K562 (cell line): ENCODE measurements around the gene PPIL1. TPM values are rescaled to one million over a fixed set of nuclear protein-coding genes. Genes with fewer than 3 reads are reported as not detected.

Source experiments
- ATAC-seq: fragments of 200-7000 bp; cut with Tn5 transposase; 3 replicates; pipeline ENCODE4 v1.9.1; 2020; ENCODE audit warnings: moderate library complexity
- BruUV-seq: library from RNA; stranded (reverse); fragments of 400-500 nt; replicated peaks from 2 replicates; lab custom pipeline; 2021; lab: Mats Ljungman, UMichigan
- CTCF ChIA-PET: fragments of 300-600 bp; formaldehyde crosslinking; extraction: SDS; loops from one replicate; lab custom pipeline; 2021; ENCODE audit warnings: low intra/inter-chr PET ratio; lab: Yijun Ruan, JAX
- POLR2A ChIA-PET: fragments of 300-600, 350-650 bp; sonication (Branson Sonifier 250); formaldehyde crosslinking; extraction: SDS; loops from one replicate; lab custom pipeline; 2021; ENCODE audit warnings: antibody characterized with exemption, inconsistent platforms; lab: Yijun Ruan, JAX
- DNase-seq, 4 experiments: peaks; one replicate each; pipeline versions ENCODE4 v3.0.0 to v3.0.0-alpha.2; 2011 to 2018; ENCODE audit warnings: low spot score in 3 of 4, mixed read lengths in 3 of 4; ENCODE audit errors: extremely low read depth in 1 of 4
- FAIRE-seq: peaks from 2 replicates; lab custom pipeline; 2011; peaks lifted over from hg19 to GRCh38; lab: Jason Lieb, UNC
- H2AFZ ChIP-seq: 2 replicates; pipeline ENCODE4 v1.6.0; 2011; ENCODE audit warnings: low read depth, low read length, control low read depth, inconsistent platforms
- H3K27ac ChIP-seq: fragments of 200-600 bp; 3 replicates; pipeline ENCODE4 v1.8.0; 2011; ENCODE audit warnings: low read depth, mild to moderate bottlenecking, control low read depth, inconsistent platforms, low read length, moderate library complexity, mixed read lengths; ENCODE audit errors: extremely low read depth
- H3K27me3 ChIP-seq, 2 experiments: fragments of 300-600 bp in 1 of 2; 2 replicates in 1 of 2; 3 replicates in 1 of 2; pipeline versions ENCODE4 v1.6.0 to v1.8.0; 2011; ENCODE audit warnings: inconsistent platforms in 2 of 2, low read length in 2 of 2, mild to moderate bottlenecking in 1 of 2, mixed read lengths in 1 of 2, moderate library complexity in 1 of 2; ENCODE audit not compliant: control insufficient read depth in 2 of 2, insufficient read depth in 2 of 2
- H3K36me3 ChIP-seq: fragments of 300-600 bp; 3 replicates; pipeline ENCODE4 v1.8.0; 2011; ENCODE audit warnings: mild to moderate bottlenecking, low read length, inconsistent platforms; ENCODE audit not compliant: control insufficient read depth, insufficient read depth
- H3K4me1 ChIP-seq, 2 experiments: fragments of 200-600 bp in 1 of 2; replicated peaks in 1 of 2; 2 replicates in 1 of 2; 3 replicates in 1 of 2; pipeline versions ENCODE4 v1.5.1 to v1.8.0; 2011; ENCODE audit warnings: inconsistent platforms in 2 of 2, low read length in 2 of 2, mild to moderate bottlenecking in 1 of 2, mixed read lengths in 1 of 2, moderate library complexity in 1 of 2; ENCODE audit not compliant: control insufficient read depth in 2 of 2, insufficient read depth in 2 of 2
- H3K4me2 ChIP-seq: 2 replicates; pipeline ENCODE4 v1.6.1; 2011; ENCODE audit warnings: low read length, control low read depth, inconsistent platforms, mixed read lengths; ENCODE audit not compliant: insufficient read depth
- H3K4me3 ChIP-seq: fragments of 200-600 bp; sonication (generic), shearing (Covaris generic); 2 replicates; pipeline ENCODE4 v1.5.1; 2016; ENCODE audit warnings: control low read depth, inconsistent platforms
- H3K79me2 ChIP-seq: fragments of 200-600 bp; 3 replicates; pipeline ENCODE4 v1.8.0; 2011; ENCODE audit warnings: low read length, inconsistent platforms; ENCODE audit not compliant: control insufficient read depth, insufficient read depth
- H3K9ac ChIP-seq, 2 experiments: 2 replicates each; pipeline versions ENCODE4 v1.6.0 to v1.6.1; 2011; ENCODE audit warnings: low read depth in 2 of 2, low read length in 2 of 2, control low read depth in 1 of 2, inconsistent platforms in 1 of 2, mild to moderate bottlenecking in 1 of 2, mixed read lengths in 1 of 2; ENCODE audit not compliant: insufficient read depth in 1 of 2
- H3K9me1 ChIP-seq: one replicate; pipeline ENCODE4 v1.6.0; 2011; ENCODE audit warnings: inconsistent platforms, mild to moderate bottlenecking, low read length, moderate library complexity; ENCODE audit not compliant: control insufficient read depth, insufficient read depth
- H3K9me3 ChIP-seq: replicated peaks from 2 replicates; pipeline ENCODE4 v1.5.1; 2011; ENCODE audit warnings: low read depth, low read length, inconsistent platforms; ENCODE audit not compliant: control insufficient read depth, insufficient read depth
- H4K20me1 ChIP-seq: replicated peaks from 2 replicates; pipeline ENCODE4 v1.6.1; 2011; ENCODE audit warnings: low read length, inconsistent platforms, mixed read lengths; ENCODE audit not compliant: control insufficient read depth, insufficient read depth
- GATAD2B ChIP-seq: fragments of 450-650 bp; IDR thresholded peaks from 2 replicates; pipeline ENCODE4 v1.6.1; 2017; ENCODE audit warnings: mild to moderate bottlenecking, borderline replicate concordance
- SMAD3 ChIP-seq: fragments of 450-650 bp; formaldehyde crosslinking; conservative IDR thresholded peaks from 2 replicates; pipeline ENCODE4 v1.4.0; 2020; ENCODE audit warnings: mild to moderate bottlenecking
- TEAD4 ChIP-seq, 2 experiments: sonication (generic) in 1 of 2; formaldehyde crosslinking in 1 of 2; IDR thresholded peaks; 2 replicates each; pipeline versions ENCODE4 v1.6.1 to v1.8.0; 2012 to 2022; ENCODE audit warnings: borderline replicate concordance in 1 of 2, inconsistent platforms in 1 of 2, low read length in 1 of 2, mild to moderate bottlenecking in 1 of 2, missing genetic modification reagents in 1 of 2
- WGBS: fragments of 100-300 bp; shearing (Covaris generic); methylation state at CpG from one replicate; pipeline ENCODE4 v1.1.6; 2016; ENCODE audit warnings: low coverage, mixed read lengths; ENCODE audit not compliant: insufficient coverage; ENCODE audit errors: missing lambda C conversion rate; 5-methylcytosine and 5-hydroxymethylcytosine counted together
- in situ Hi-C: fragments of 300-500 bp; cut with MboI; formaldehyde crosslinking; loops from 4 replicates; pipeline ENCODE4 v1.15.0; 2018; ENCODE audit warnings: inconsistent platforms, mixed read lengths
- intact Hi-C: fragments of 100-400 bp; cut with micrococcal nuclease; formaldehyde crosslinking; loops from 2 replicates; pipeline ENCODE4 v1.14.2; 2022
- polyA plus RNA-seq, 8 experiments: library from polyadenylated mRNA; depleted of rRNA in 4 of 8; stranded (reverse) in 5 of 8; unstranded in 3 of 8; fragments of >200 nt; fragmentation: Nextera tagmentation in 2 of 8; fragmentation: Illumina TruSeq in 1 of 8; extraction: Ambion mirVana in 2 of 8; extraction: Trizol in 1 of 8; gene quantifications; 2 replicates each; pipeline versions ENCODE4 v1.2.1 to v1.2.3, GENCODE V29; 2011 to 2014; ENCODE audit warnings: inconsistent platforms in 1 of 8, missing spikeins in 1 of 8
- total RNA-seq, 7 experiments: library from RNA; depleted of rRNA in 6 of 7; stranded (reverse); fragments of >200 nt in 6 of 7; fragmentation: Illumina TruSeq in 2 of 7; extraction: Trizol in 2 of 7; gene quantifications; 2 replicates each; pipeline versions ENCODE4 v1.2.1 to v1.2.3, GENCODE V29; 2011 to 2021; ENCODE audit warnings: low replicate concordance in 1 of 7
- TF ChIP-seq, protein P1 (sequence below): fragments of 450-650 bp; IDR thresholded peaks from 2 replicates; pipeline ENCODE4 v1.6.1; 2018; ENCODE audit warnings: mild to moderate bottlenecking, low read depth; ENCODE audit not compliant: partially characterized antibody
- TF ChIP-seq, protein P2 (sequence below): IDR thresholded peaks from 2 replicates; pipeline ENCODE4 v1.6.1; 2011; ENCODE audit warnings: borderline replicate concordance, low read depth, mild to moderate bottlenecking, moderate library complexity, low read length; ENCODE audit not compliant: insufficient read depth, poor library complexity, severe bottlenecking
- TF ChIP-seq, protein P3 (sequence below), 3 experiments: IDR thresholded peaks in 2 of 3; conservative IDR thresholded peaks in 1 of 3; 2 replicates each; pipeline ENCODE4 v1.5.1; 2011 to 2012; ENCODE audit warnings: low read length in 3 of 3, mild to moderate bottlenecking in 3 of 3, control low read depth in 2 of 3, improper control_type of control experiment in 1 of 3, inconsistent platforms in 1 of 3, low read depth in 1 of 3, mixed read lengths in 1 of 3, moderate library complexity in 1 of 3; ENCODE audit not compliant: insufficient read depth in 2 of 3
- TF ChIP-seq, protein P4 (sequence below), 2 experiments: fragments of 450-650 bp in 1 of 2; sonication (generic) in 1 of 2; formaldehyde crosslinking; conservative IDR thresholded peaks; 2 replicates each; pipeline versions ENCODE4 v1.4.0 to v1.8.1; 2020 to 2022; ENCODE audit warnings: mild to moderate bottlenecking in 1 of 2, missing genetic modification reagents in 1 of 2
- TF ChIP-seq, protein P5 (sequence below): sonication (generic); formaldehyde crosslinking; IDR thresholded peaks from 2 replicates; pipeline ENCODE4 v1.8.1; 2023; ENCODE audit warnings: mild to moderate bottlenecking, missing genetic modification reagents
- TF ChIP-seq, protein P6 (sequence below): fragments of 450-650 bp; conservative IDR thresholded peaks from 2 replicates; pipeline ENCODE4 v1.6.1; 2016; ENCODE audit warnings: missing genetic modification characterization, low read depth, mild to moderate bottlenecking, control low read depth, missing compliant biosample characterization

The PPIL1 gene
- total and polyA plus RNA-seq, 9 of the 15 experiments (the other 6 are each of a cell fraction or from before 2014, with no cell fraction given) = 65.8 to 205 (median 130) TPM

DNA sequence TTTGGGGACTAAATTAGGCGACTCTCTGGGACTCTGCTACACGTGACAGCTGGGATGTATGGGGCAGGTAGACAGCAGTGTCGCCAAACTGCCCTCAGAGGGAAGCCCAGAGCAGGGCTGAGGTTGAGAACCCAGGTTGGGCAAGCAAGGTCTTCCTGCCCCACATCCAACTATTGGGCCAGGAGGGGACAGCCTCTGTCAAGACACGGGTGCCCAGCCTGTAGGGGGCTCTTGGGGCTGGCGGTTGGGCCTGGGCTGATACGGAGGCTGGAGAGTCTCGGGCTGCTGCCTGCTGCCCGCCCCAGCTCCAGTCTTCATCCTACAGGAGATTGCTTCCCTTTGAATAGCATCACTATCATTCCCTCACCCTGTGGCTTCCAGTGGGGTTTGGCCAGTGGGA is 68.7 kb downstream of the PPIL1 start:
- CTCF ChIA-PET = no interaction called here
- FAIRE-seq (no peak), ATAC-seq (peak; percentile 73), DNase-seq (peak; percentile 34 to 39 (median 37))
- Histone ChIP-seq H3K9me3 (no peaks in the 10 kb centered on the region), H3K36me3 (no peaks in the 10 kb centered on the region), H3K4me3 (no peak overlapping the region), H4K20me1 (0 out of 2 replicates have a peak, but pooled peaks cover 3% of the 10 kb centered on the region), H3K9ac (no peak overlapping the region), H3K4me1 (peaks cover 0 to 2% of the 10 kb centered on the region in 2 experiments; a peak in 1 of 5 replicates), H3K27me3 (peaks cover 7 to 21% of the 10 kb centered on the region in 2 experiments), H2AFZ (no peak overlapping the region), H3K9me1 (no peaks in the 10 kb centered on the region), H3K4me2 (no peak overlapping the region), H3K27ac (no peak overlapping the region), H3K79me2 (no peaks in the 10 kb centered on the region)
- POLR2A ChIA-PET = interaction anchor here (0.6 to 1.2 kb wide), 6 partner anchors 8 to 535 kb away, joined by 3 to 4 read pairs (median 3); no protein-coding TSS in a partner anchor
- 7% methylated on average over 8 of the region's 8 CpGs for WGBS
- intact Hi-C loops (no loop called here), in situ Hi-C loops (no loop called here)
- no TSS peak for BruUV-seq
- TF ChIP-seq, protein P1, sequence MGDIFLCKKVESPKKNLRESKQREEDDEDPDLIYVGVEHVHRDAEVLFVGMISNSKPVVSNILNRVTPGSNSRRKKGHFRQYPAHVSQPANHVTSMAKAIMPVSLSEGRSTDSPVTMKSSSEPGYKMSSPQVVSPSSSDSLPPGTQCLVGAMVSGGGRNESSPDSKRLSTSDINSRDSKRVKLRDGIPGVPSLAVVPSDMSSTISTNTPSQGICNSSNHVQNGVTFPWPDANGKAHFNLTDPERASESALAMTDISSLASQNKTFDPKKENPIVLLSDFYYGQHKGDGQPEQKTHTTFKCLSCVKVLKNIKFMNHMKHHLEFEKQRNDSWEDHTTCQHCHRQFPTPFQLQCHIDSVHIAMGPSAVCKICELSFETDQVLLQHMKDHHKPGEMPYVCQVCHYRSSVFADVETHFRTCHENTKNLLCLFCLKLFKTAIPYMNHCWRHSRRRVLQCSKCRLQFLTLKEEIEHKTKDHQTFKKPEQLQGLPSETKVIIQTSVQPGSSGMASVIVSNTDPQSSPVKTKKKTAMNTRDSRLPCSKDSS = no peak
- TF ChIP-seq, protein P2, sequence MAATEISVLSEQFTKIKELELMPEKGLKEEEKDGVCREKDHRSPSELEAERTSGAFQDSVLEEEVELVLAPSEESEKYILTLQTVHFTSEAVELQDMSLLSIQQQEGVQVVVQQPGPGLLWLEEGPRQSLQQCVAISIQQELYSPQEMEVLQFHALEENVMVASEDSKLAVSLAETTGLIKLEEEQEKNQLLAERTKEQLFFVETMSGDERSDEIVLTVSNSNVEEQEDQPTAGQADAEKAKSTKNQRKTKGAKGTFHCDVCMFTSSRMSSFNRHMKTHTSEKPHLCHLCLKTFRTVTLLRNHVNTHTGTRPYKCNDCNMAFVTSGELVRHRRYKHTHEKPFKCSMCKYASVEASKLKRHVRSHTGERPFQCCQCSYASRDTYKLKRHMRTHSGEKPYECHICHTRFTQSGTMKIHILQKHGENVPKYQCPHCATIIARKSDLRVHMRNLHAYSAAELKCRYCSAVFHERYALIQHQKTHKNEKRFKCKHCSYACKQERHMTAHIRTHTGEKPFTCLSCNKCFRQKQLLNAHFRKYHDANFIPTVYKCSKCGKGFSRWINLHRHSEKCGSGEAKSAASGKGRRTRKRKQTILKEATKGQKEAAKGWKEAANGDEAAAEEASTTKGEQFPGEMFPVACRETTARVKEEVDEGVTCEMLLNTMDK = peak; percentile 42
- TF ChIP-seq SMAD3 (CRISPR knock-in tag) (no peak), GATAD2B (no peak), TEAD4 (IDR thresholded peaks at IDR 0.05; ENCODE audit: low read length) (no peak), TEAD4 (CRISPR knock-in tag; IDR thresholded peaks at IDR 0.05; ENCODE audit: borderline replicate concordance) (no peak)
- TF ChIP-seq, protein P3, sequence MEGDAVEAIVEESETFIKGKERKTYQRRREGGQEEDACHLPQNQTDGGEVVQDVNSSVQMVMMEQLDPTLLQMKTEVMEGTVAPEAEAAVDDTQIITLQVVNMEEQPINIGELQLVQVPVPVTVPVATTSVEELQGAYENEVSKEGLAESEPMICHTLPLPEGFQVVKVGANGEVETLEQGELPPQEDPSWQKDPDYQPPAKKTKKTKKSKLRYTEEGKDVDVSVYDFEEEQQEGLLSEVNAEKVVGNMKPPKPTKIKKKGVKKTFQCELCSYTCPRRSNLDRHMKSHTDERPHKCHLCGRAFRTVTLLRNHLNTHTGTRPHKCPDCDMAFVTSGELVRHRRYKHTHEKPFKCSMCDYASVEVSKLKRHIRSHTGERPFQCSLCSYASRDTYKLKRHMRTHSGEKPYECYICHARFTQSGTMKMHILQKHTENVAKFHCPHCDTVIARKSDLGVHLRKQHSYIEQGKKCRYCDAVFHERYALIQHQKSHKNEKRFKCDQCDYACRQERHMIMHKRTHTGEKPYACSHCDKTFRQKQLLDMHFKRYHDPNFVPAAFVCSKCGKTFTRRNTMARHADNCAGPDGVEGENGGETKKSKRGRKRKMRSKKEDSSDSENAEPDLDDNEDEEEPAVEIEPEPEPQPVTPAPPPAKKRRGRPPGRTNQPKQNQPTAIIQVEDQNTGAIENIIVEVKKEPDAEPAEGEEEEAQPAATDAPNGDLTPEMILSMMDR (IDR thresholded peaks at IDR 0.05 in 2 of 3, conservative IDR thresholded peaks at IDR 0.05 in 1 of 3; ENCODE audit: insufficient read depth in 2 of 3, low read depth in 1 of 3, low read length in 3 of 3) = peak; percentile 39 to 65 (median 40); a peak in 4 of 6 replicates
- TF ChIP-seq, protein P4, sequence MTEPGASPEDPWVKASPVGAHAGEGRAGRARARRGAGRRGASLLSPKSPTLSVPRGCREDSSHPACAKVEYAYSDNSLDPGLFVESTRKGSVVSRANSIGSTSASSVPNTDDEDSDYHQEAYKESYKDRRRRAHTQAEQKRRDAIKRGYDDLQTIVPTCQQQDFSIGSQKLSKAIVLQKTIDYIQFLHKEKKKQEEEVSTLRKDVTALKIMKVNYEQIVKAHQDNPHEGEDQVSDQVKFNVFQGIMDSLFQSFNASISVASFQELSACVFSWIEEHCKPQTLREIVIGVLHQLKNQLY (CRISPR knock-in tag; conservative IDR thresholded peaks at IDR 0.05) = no peak
- TF ChIP-seq, protein P5, sequence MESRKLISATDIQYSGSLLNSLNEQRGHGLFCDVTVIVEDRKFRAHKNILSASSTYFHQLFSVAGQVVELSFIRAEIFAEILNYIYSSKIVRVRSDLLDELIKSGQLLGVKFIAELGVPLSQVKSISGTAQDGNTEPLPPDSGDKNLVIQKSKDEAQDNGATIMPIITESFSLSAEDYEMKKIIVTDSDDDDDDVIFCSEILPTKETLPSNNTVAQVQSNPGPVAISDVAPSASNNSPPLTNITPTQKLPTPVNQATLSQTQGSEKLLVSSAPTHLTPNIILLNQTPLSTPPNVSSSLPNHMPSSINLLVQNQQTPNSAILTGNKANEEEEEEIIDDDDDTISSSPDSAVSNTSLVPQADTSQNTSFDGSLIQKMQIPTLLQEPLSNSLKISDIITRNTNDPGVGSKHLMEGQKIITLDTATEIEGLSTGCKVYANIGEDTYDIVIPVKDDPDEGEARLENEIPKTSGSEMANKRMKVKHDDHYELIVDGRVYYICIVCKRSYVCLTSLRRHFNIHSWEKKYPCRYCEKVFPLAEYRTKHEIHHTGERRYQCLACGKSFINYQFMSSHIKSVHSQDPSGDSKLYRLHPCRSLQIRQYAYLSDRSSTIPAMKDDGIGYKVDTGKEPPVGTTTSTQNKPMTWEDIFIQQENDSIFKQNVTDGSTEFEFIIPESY (CRISPR knock-in tag) = no peak
- TF ChIP-seq, protein P6, sequence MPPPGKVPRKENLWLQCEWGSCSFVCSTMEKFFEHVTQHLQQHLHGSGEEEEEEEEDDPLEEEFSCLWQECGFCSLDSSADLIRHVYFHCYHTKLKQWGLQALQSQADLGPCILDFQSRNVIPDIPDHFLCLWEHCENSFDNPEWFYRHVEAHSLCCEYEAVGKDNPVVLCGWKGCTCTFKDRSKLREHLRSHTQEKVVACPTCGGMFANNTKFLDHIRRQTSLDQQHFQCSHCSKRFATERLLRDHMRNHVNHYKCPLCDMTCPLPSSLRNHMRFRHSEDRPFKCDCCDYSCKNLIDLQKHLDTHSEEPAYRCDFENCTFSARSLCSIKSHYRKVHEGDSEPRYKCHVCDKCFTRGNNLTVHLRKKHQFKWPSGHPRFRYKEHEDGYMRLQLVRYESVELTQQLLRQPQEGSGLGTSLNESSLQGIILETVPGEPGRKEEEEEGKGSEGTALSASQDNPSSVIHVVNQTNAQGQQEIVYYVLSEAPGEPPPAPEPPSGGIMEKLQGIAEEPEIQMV (tag) = no peak
